ENCODE results near the gene UNC119.

DNA sequence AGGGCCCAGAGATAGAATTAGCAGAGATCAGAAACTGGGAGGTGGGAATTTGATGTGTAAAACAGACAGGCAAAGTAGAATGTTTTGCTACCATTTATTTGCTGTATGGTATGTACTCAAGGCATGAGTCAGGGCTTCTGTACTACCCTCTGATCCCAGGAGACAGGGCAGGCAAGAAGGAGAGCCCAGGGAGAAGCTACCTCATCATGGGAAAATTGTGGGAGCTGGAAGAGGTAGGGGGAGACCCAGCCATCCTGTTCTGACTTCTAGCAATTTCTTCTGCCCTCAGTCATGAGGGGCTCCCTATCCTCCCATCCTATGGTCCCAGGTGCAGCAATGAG is 20.6 kb upstream of the UNC119 start:
- TF ChIP-seq, protein P1, sequence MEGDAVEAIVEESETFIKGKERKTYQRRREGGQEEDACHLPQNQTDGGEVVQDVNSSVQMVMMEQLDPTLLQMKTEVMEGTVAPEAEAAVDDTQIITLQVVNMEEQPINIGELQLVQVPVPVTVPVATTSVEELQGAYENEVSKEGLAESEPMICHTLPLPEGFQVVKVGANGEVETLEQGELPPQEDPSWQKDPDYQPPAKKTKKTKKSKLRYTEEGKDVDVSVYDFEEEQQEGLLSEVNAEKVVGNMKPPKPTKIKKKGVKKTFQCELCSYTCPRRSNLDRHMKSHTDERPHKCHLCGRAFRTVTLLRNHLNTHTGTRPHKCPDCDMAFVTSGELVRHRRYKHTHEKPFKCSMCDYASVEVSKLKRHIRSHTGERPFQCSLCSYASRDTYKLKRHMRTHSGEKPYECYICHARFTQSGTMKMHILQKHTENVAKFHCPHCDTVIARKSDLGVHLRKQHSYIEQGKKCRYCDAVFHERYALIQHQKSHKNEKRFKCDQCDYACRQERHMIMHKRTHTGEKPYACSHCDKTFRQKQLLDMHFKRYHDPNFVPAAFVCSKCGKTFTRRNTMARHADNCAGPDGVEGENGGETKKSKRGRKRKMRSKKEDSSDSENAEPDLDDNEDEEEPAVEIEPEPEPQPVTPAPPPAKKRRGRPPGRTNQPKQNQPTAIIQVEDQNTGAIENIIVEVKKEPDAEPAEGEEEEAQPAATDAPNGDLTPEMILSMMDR (IDR thresholded peaks at IDR 0.05; ENCODE audit: low read depth, low read length) = no peak
- no peak for TF ChIP-seq EZH2phosphoT487 (IDR thresholded peaks at IDR 0.05; ENCODE audit: low read depth)

Data from OCI-LY3 (cell line).